Mesothelial cell of epicardium (in vitro differentiated cells): ENCODE results near the gene PTPRN2. TPM values are rescaled to one million over a fixed set of nuclear protein-coding genes. Genes with fewer than 3 reads are reported as not detected.

Source experiments
- DNase-seq, 2 experiments: peaks; one replicate each; pipeline ENCODE4 v3.0.0; 2021; ENCODE audit warnings: low spot score in 2 of 2; ENCODE audit not compliant: unreplicated experiment in 2 of 2
- H3K27ac Mint-ChIP-seq: 2 replicates; pipeline ENCODE4 v1.8.0; 2021; ENCODE audit warnings: mixed read lengths
- H3K27me3 Mint-ChIP-seq: 2 replicates; pipeline ENCODE4 v1.8.0; 2021; ENCODE audit warnings: low read depth, mixed read lengths
- H3K36me3 Mint-ChIP-seq: 2 replicates; pipeline ENCODE4 v1.8.0; 2021; ENCODE audit warnings: mixed read lengths
- H3K4me1 Mint-ChIP-seq: 2 replicates; pipeline ENCODE4 v1.8.0; 2021; ENCODE audit warnings: mixed read lengths
- H3K4me3 Mint-ChIP-seq: 2 replicates; pipeline ENCODE4 v1.8.0; 2021; ENCODE audit warnings: mild to moderate bottlenecking, moderate library complexity, mixed read lengths
- H3K9me3 Mint-ChIP-seq: 2 replicates; pipeline ENCODE4 v1.8.0; 2021; ENCODE audit warnings: mixed read lengths
- total RNA-seq: library from RNA; stranded (reverse); gene quantifications from 3 replicates; pipeline ENCODE4 v1.2.1, GENCODE V29; 2021
- TF ChIP-seq, protein P1 (sequence below): fragments of 200-600 bp; sonication (generic); IDR thresholded peaks from one replicate; pipeline ENCODE4 v1.5.0; 2021; ENCODE audit warnings: antibody characterized with exemption; ENCODE audit not compliant: unreplicated experiment

Gene PTPRN2
- total RNA-seq, 1 donor from 2014 or later = 2.2 TPM

DNA sequence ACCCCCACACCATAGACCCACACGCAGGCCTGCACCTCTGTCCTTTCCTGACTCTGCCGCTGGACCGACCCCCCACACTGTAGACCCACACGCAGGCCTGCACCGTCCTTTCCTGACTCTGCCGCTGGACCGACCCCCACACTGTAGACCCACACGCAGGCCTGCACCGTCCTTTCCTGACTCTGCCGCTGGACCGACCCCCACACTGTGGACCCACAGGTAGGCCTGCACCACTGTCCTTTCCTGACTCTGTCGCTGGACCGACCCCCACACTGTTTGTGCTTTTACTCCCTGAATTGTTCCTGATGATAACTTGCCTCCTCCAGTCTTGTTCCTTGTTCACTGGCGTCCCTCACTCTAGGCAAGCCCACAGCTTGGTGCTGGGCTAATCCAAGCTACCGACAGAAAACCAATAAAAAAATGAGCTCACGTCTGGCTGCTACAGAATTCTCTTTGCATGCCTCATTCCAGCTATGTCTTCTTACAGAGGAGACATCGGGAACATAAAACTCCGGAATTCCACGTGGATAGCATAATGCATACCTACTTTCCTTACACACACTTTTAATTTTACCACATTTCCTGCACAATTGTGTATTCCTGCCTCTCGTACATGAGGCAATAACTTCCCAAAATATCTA is 494.3 kb downstream of the PTPRN2 start:
- no peaks in the 10 kb centered on the region for H3K4me1 Mint-ChIP-seq
- H3K36me3 Mint-ChIP-seq = peaks cover 3% of the 10 kb centered on the region
- DNase-seq = no peak
- no peak overlapping the region for H3K27ac Mint-ChIP-seq
- no peak overlapping the region for H3K4me3 Mint-ChIP-seq
- peaks cover 16% of the 10 kb centered on the region for H3K9me3 Mint-ChIP-seq
- H3K27me3 Mint-ChIP-seq = no peaks in the 10 kb centered on the region
- TF ChIP-seq, protein P1, sequence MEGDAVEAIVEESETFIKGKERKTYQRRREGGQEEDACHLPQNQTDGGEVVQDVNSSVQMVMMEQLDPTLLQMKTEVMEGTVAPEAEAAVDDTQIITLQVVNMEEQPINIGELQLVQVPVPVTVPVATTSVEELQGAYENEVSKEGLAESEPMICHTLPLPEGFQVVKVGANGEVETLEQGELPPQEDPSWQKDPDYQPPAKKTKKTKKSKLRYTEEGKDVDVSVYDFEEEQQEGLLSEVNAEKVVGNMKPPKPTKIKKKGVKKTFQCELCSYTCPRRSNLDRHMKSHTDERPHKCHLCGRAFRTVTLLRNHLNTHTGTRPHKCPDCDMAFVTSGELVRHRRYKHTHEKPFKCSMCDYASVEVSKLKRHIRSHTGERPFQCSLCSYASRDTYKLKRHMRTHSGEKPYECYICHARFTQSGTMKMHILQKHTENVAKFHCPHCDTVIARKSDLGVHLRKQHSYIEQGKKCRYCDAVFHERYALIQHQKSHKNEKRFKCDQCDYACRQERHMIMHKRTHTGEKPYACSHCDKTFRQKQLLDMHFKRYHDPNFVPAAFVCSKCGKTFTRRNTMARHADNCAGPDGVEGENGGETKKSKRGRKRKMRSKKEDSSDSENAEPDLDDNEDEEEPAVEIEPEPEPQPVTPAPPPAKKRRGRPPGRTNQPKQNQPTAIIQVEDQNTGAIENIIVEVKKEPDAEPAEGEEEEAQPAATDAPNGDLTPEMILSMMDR = no peak

DNA sequence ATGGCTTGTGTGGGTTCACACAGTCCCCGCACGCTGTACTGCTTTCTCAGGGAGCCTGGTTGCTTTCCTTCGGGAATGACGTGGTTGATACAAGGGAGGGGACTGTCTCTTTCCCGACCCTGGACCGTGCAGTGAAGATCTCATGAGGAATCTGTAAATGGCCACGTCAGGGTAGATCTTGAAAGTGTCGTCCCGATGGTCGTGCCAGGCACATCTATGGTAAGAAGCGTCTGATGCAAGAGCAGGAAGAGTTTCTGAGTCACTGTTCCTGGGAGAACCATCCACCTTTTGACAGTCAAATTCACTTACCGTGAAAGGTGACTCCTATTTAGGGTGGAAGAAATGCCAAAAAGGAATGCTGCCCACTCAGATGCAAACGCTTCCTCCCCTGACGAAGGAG is 500.4 kb downstream of the PTPRN2 start:
- Mint-ChIP-seq H3K36me3 (peaks cover 7% of the 10 kb centered on the region), H3K4me1 (no peaks in the 10 kb centered on the region), H3K27ac (no peak overlapping the region), H3K4me3 (no peak overlapping the region), H3K9me3 (peaks cover 38% of the 10 kb centered on the region), H3K27me3 (no peaks in the 10 kb centered on the region)
- TF ChIP-seq, protein P1 = no peak
- DNase-seq = no peak

- H3K27ac Mint-ChIP-seq = no peak overlapping the region
Observed at GRCh38 chr7:158085741-158086695, 501.6 kb downstream of the PTPRN2 start.

DNA sequence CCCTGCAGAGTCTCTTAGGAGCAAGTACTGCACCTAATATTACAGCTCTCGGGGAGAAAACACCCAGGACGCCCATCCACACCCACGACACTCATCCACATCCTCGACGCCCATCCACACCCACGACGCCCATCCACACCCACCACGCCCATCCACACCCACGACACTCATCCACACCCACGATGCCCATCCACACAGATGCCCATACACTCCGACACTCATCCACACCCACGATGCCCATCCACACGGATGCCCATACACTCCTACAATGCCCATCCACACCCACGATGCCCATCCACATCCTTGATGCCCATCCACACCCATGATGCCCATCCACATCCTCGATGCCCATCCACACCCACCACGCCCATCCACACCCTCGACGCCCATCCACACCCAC is 503.1 kb downstream of the PTPRN2 start:
- Mint-ChIP-seq H3K36me3 (peaks cover 4% of the 10 kb centered on the region), H3K27ac (no peak overlapping the region), H3K4me1 (no peaks in the 10 kb centered on the region), H3K4me3 (no peak overlapping the region), H3K27me3 (no peaks in the 10 kb centered on the region), H3K9me3 (peaks cover 27% of the 10 kb centered on the region)
- no peak for DNase-seq
- TF ChIP-seq, protein P1 = no peak

More at GRCh38 chr7:158085741-158086695, 501.6 kb downstream of the PTPRN2 start:
- DNase-seq = no peak
- no peaks in the 10 kb centered on the region for H3K4me1 Mint-ChIP-seq
- H3K9me3 Mint-ChIP-seq = peaks cover 33% of the 10 kb centered on the region
- H3K4me3 Mint-ChIP-seq = no peak overlapping the region
- H3K36me3 Mint-ChIP-seq = peaks cover 7% of the 10 kb centered on the region
- H3K27me3 Mint-ChIP-seq = no peaks in the 10 kb centered on the region
- TF ChIP-seq, protein P1 = no peak

DNA sequence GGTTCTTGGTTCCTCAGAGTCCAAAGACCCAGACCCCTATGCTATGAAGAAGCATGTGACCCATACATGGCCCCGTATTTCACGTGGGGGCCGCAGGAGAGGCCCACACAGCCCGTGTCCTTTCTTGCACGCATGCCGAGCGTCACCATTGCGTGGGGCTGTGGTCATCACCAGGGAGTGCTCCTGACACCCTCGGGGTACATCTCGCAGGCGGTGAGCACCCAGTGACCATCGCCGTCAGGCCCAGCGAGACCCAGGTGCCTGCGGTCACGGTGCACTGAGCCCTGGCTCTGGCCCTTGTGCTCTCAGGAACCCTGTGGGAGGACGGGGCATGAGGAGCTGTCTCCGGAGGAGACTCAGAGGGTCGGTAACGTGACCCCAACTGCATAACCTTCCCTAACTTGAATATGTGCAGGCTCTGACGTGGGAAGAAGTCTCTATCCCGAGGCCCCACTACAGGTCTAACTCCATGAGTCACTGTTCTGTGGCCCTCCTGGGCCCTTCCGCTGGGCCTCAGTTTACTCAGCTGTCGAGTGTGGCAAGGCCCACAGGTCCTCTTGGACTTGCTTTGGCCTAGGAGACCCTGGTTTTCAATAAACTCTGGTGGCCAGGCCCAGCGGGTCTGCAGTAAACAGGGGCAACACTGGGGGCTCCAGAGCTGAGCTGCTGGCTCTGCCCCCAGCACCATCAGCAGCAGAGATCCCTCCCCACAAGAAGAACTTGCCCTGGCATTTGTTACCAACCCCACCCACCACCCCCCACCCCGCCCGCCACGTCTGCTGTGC is 503.9 kb downstream of the PTPRN2 start:
- peaks cover 26% of the 10 kb centered on the region for H3K9me3 Mint-ChIP-seq
- DNase-seq = no peak
- no peak overlapping the region for H3K27ac Mint-ChIP-seq
- H3K27me3 Mint-ChIP-seq = no peaks in the 10 kb centered on the region
- no peaks in the 10 kb centered on the region for H3K4me1 Mint-ChIP-seq
- H3K4me3 Mint-ChIP-seq = no peak overlapping the region
- H3K36me3 Mint-ChIP-seq = peaks cover 4% of the 10 kb centered on the region
- TF ChIP-seq, protein P1 = no peak
